SK-N-SH treated with all-trans-retinoic acid at 6 μM for 48 hours (cell line): Measurements from ENCODE around the gene HIBCH.
"Not testable (repeated sequence)": the region's sequence is repeated elsewhere in the genome, so short reads cannot be mapped to it uniquely, and the experiment has no call there.

Experiments
- ATAC-seq: fragments of 200-7000 bp; cut with Tn5 transposase; 3 replicates; pipeline ENCODE4 v1.9.1; 2020; ENCODE audit warnings: mild to moderate bottlenecking, moderate library complexity
- BACH2 ChIP-seq: fragments of 250-450 bp; sonication (Bioruptor Pico); IDR thresholded peaks from 2 replicates; pipeline ENCODE4 v1.9.0; 2021; ENCODE audit warnings: mild to moderate bottlenecking, borderline replicate concordance
- CSDC2 ChIP-seq: fragments of 250-450 bp; sonication (Bioruptor Pico); IDR thresholded peaks from 2 replicates; pipeline ENCODE4 v1.5.0; 2020; ENCODE audit warnings: mild to moderate bottlenecking, moderate library complexity
- CSRNP3 ChIP-seq: fragments of 250-450 bp; sonication (Bioruptor Pico); IDR thresholded peaks from 2 replicates; pipeline ENCODE4 v1.5.1; 2021; ENCODE audit warnings: mild to moderate bottlenecking, moderate library complexity
- ESRRG ChIP-seq: fragments of 250-450 bp; sonication (Bioruptor Pico); IDR thresholded peaks from 2 replicates; pipeline ENCODE4 v1.6.1; 2021; ENCODE audit warnings: mild to moderate bottlenecking
- GLIS3 ChIP-seq: fragments of 250-450 bp; sonication (Bioruptor Pico); IDR thresholded peaks from 2 replicates; pipeline ENCODE4 v1.5.0; 2020; ENCODE audit warnings: mild to moderate bottlenecking, moderate library complexity
- ISL1 ChIP-seq: fragments of 250-450 bp; sonication (Bioruptor Pico); IDR thresholded peaks from 2 replicates; pipeline ENCODE4 v2.1.2; 2022; ENCODE audit warnings: mild to moderate bottlenecking, moderate library complexity
- OSR1 ChIP-seq: fragments of 250-450 bp; sonication (Bioruptor Pico); IDR thresholded peaks from 2 replicates; pipeline ENCODE4 v1.8.0; 2022; ENCODE audit warnings: moderate library complexity, mild to moderate bottlenecking, inconsistent platforms
- POU6F1 ChIP-seq: fragments of 250-450 bp; sonication (Bioruptor Pico); IDR thresholded peaks from 2 replicates; pipeline ENCODE4 v1.8.0; 2021; ENCODE audit warnings: low read depth, mild to moderate bottlenecking, moderate library complexity, borderline replicate concordance
- PPARA ChIP-seq: fragments of 250-450 bp; sonication (Bioruptor Pico); IDR thresholded peaks from 2 replicates; pipeline ENCODE4 v1.5.0; 2020; ENCODE audit warnings: mild to moderate bottlenecking, borderline replicate concordance
- RARB ChIP-seq: fragments of 250-450 bp; sonication (Bioruptor Pico); IDR thresholded peaks from 2 replicates; pipeline ENCODE4 v1.8.0; 2021; ENCODE audit warnings: mild to moderate bottlenecking, moderate library complexity
- SNAI2 ChIP-seq: fragments of 250-450 bp; sonication (Bioruptor Pico); IDR thresholded peaks from 2 replicates; pipeline ENCODE4 v1.5.0; 2020; ENCODE audit warnings: mild to moderate bottlenecking, moderate library complexity
- TCF4 ChIP-seq: fragments of 250-450 bp; sonication (Bioruptor Pico); IDR thresholded peaks from 2 replicates; pipeline ENCODE4 v1.8.0; 2021; ENCODE audit warnings: mild to moderate bottlenecking, moderate library complexity, borderline replicate concordance
- TOX ChIP-seq: fragments of 250-450 bp; sonication (Bioruptor Pico); IDR thresholded peaks from 2 replicates; pipeline ENCODE4 v1.8.0; 2021; ENCODE audit warnings: mild to moderate bottlenecking, moderate library complexity, borderline replicate concordance
- ZC3H10 ChIP-seq: fragments of 250-450 bp; sonication (Bioruptor Pico); IDR thresholded peaks from 2 replicates; pipeline ENCODE4 v1.5.1; 2021; ENCODE audit warnings: mild to moderate bottlenecking, moderate library complexity
- ZFP3 ChIP-seq: fragments of 250-450 bp; sonication (Bioruptor Pico); IDR thresholded peaks from 2 replicates; pipeline ENCODE4 v1.5.0; 2020; ENCODE audit warnings: mild to moderate bottlenecking, moderate library complexity
- ZFP30 ChIP-seq: fragments of 450-650 bp; formaldehyde crosslinking; IDR thresholded peaks from 2 replicates; pipeline ENCODE4 v1.5.0; 2022; ENCODE audit warnings: mild to moderate bottlenecking, moderate library complexity
- ZNF565 ChIP-seq: fragments of 450-650 bp; formaldehyde crosslinking; conservative IDR thresholded peaks from 2 replicates; pipeline ENCODE4 v1.5.0; 2020; ENCODE audit warnings: low read depth, mild to moderate bottlenecking, moderate library complexity
- ZNF70 ChIP-seq: fragments of 450-650 bp; formaldehyde crosslinking; IDR thresholded peaks from 2 replicates; pipeline ENCODE4 v1.5.0; 2020; ENCODE audit warnings: mild to moderate bottlenecking, moderate library complexity
- TF ChIP-seq, protein P1 (sequence below): fragments of 250-450 bp; sonication (Bioruptor Pico); IDR thresholded peaks from 2 replicates; pipeline ENCODE4 v1.5.0; 2020; ENCODE audit warnings: mild to moderate bottlenecking, moderate library complexity
- TF ChIP-seq, protein P2 (sequence below): fragments of 250-450 bp; sonication (Bioruptor Pico); IDR thresholded peaks from 2 replicates; pipeline ENCODE4 v1.5.1; 2020; ENCODE audit warnings: low read depth, mild to moderate bottlenecking, moderate library complexity

The HIBCH gene

DNA sequence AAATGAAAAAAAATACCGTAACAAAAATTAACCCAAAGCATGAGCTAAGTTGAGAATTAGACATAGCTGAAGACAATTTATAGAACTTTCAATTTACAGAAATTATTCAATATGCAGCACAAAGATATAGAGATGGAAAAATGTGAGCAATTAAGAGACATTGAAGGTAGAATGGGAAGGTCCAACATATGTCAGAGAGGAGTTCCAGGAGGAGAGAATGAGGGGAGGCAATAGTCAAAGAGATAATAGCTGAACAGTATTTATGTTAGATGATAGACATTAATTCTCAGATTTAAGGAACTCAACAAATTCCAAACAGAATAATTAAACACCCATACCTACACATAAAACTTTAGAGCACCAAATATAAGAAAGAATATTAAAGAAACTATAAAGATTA, 154.1 kb downstream of the HIBCH start:
- ATAC-seq = no peak
- TF ChIP-seq OSR1 (CRISPR knock-in tag) (no peak), ZC3H10 (CRISPR knock-in tag) (no peak), PPARA (CRISPR knock-in tag) (no peak), CSDC2 (no peak), CSRNP3 (CRISPR knock-in tag) (no peak)

DNA sequence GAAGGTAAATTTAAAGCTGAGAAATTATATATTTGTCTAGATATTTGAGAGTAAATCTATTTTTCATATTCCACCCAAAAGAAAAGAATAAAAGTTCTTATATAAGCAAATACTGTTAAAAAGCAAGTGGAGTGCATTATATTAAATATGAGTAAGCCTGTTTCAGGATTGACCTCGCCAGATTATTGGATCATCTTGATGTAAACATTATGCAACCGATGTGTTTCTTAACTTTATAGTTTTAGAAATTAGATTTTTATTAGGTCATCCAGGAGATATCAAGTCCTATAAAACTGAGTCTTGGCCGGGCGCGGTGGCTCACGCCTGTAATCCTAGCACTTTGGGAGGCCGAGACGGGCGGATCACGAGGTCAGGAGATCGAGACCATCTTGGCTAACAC, 156.8 kb downstream of the HIBCH start:
- no peak for TF ChIP-seq ZNF70 (CRISPR knock-in tag)
- TF ChIP-seq TOX = no peak
- no peak for TF ChIP-seq OSR1 (CRISPR knock-in tag)
- TF ChIP-seq ESRRG (CRISPR knock-in tag) = no peak
- TF ChIP-seq TCF4 (CRISPR knock-in tag) = no peak
- no peak for ATAC-seq

DNA sequence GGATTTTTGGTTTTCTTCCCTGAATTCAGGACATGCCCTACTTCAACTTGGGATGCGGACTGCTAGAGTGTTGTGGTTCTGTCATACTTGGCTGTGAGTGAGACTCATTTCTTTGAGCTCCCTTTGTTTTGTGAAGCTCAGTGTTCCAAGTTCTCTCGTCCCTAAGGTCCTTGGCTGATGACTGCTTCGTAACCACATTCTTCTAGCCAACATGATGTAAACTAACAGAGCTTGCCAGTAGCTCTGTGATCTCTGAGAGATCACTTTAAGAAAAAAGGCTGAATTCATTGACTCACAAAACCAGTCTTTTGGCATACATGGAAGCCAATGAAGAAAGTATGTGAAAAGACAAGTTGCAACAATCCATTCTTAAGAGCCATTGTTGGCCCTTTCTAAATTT, 160.2 kb downstream of the HIBCH start:
- TF ChIP-seq TOX (no peak), CSDC2 (no peak), ZC3H10 (CRISPR knock-in tag) (no peak), SNAI2 (CRISPR knock-in tag) (no peak), ISL1 (no peak), ZFP30 (no peak), TCF4 (CRISPR knock-in tag) (no peak)
- TF ChIP-seq, protein P1, sequence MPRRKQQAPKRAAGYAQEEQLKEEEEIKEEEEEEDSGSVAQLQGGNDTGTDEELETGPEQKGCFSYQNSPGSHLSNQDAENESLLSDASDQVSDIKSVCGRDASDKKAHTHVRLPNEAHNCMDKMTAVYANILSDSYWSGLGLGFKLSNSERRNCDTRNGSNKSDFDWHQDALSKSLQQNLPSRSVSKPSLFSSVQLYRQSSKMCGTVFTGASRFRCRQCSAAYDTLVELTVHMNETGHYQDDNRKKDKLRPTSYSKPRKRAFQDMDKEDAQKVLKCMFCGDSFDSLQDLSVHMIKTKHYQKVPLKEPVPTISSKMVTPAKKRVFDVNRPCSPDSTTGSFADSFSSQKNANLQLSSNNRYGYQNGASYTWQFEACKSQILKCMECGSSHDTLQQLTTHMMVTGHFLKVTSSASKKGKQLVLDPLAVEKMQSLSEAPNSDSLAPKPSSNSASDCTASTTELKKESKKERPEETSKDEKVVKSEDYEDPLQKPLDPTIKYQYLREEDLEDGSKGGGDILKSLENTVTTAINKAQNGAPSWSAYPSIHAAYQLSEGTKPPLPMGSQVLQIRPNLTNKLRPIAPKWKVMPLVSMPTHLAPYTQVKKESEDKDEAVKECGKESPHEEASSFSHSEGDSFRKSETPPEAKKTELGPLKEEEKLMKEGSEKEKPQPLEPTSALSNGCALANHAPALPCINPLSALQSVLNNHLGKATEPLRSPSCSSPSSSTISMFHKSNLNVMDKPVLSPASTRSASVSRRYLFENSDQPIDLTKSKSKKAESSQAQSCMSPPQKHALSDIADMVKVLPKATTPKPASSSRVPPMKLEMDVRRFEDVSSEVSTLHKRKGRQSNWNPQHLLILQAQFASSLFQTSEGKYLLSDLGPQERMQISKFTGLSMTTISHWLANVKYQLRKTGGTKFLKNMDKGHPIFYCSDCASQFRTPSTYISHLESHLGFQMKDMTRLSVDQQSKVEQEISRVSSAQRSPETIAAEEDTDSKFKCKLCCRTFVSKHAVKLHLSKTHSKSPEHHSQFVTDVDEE (CRISPR knock-in tag) = no peak
- ATAC-seq = no peak

DNA sequence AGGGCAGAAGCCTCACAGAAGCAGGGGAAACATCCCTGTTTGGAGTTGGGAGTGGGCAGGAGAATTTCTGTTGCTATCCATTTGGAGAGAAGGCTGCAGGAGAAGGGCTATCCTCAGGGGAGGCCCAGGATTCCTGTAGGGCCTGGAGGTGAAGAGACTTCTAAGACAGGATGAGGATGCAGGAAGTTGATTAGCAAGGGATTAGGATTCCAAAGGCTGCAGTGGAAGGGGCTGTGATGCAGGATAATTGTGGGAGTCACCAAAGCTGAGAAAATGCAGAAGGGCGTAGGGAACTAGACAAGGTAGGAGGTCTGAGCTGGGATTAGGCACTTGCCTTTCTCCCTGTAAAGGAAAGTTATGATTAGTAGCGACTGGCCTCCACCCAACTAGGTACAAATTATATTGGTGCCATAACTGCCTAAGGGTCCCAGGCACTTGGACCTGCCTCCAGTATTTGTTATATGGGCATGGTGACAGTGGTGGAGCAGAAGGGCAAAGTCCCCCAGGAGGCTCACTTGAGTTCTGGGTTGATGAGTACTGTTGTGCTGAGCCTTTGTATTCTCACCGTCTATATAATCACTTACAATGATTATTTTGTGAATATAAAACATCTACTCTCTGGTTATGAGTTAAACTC, 160.7 kb downstream of the HIBCH start:
- TF ChIP-seq BACH2 = no peak
- TF ChIP-seq ESRRG (CRISPR knock-in tag) = no peak
- TF ChIP-seq TCF4 (CRISPR knock-in tag) = no peak
- no peak for TF ChIP-seq ISL1
- TF ChIP-seq OSR1 (CRISPR knock-in tag) = no peak
- no peak for TF ChIP-seq ZC3H10 (CRISPR knock-in tag)
- TF ChIP-seq ZFP30 = no peak
- TF ChIP-seq POU6F1 = no peak
- TF ChIP-seq CSRNP3 (CRISPR knock-in tag) = no peak
- no peak for TF ChIP-seq GLIS3
- no peak for TF ChIP-seq CSDC2
- TF ChIP-seq ZFP3 (CRISPR knock-in tag) = no peak
- TF ChIP-seq, protein P2, sequence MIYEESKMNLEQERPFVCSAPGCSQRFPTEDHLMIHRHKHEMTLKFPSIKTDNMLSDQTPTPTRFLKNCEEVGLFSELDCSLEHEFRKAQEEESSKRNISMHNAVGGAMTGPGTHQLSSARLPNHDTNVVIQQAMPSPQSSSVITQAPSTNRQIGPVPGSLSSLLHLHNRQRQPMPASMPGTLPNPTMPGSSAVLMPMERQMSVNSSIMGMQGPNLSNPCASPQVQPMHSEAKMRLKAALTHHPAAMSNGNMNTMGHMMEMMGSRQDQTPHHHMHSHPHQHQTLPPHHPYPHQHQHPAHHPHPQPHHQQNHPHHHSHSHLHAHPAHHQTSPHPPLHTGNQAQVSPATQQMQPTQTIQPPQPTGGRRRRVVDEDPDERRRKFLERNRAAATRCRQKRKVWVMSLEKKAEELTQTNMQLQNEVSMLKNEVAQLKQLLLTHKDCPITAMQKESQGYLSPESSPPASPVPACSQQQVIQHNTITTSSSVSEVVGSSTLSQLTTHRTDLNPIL = no peak
- TF ChIP-seq RARB = no peak
- TF ChIP-seq ZNF565 (CRISPR knock-in tag) = no peak
- TF ChIP-seq SNAI2 (CRISPR knock-in tag) = no peak
- ATAC-seq = no peak

- not testable (repeated sequence) for ATAC-seq
Measured at GRCh38 chr2:190157613-190158528, 161.8 kb downstream of the HIBCH start.
